Measurements from ENCODE around the gene ASTN2. TPM values are rescaled to one million over a fixed set of nuclear protein-coding genes. Genes with fewer than 3 reads are reported as not detected.

ASTN2 gene
- total and polyA plus RNA-seq, 4 donors: 0.57 to 2.9 (median 1.4) TPM

GRCh38 chr9:117074784-117075520 is 339.9 kb downstream of the ASTN2 start:
- no peak for TF ChIP-seq SP1 (IDR thresholded peaks at IDR 0.05)
- TF ChIP-seq RXRA (IDR thresholded peaks at IDR 0.05): no peak
- TF ChIP-seq REST (IDR thresholded peaks at IDR 0.05): no peak
- TF ChIP-seq JUND (IDR thresholded peaks at IDR 0.05): no peak
- TF ChIP-seq NR2F2 (IDR thresholded peaks at IDR 0.05): no peak
- TF ChIP-seq HNF4A (conservative IDR thresholded peaks at IDR 0.05): no peak
- no peak for TF ChIP-seq ATF3 (IDR thresholded peaks at IDR 0.05)
- no peak for TF ChIP-seq EGR1 (IDR thresholded peaks at IDR 0.05; ENCODE audit: low read depth in 2 of 2)
- TF ChIP-seq FOXA1 (IDR thresholded peaks at IDR 0.05): no peak
- no peak for TF ChIP-seq ZBTB33 (IDR thresholded peaks at IDR 0.05)
- TF ChIP-seq MAX (IDR thresholded peaks at IDR 0.05): no peak
- TF ChIP-seq RAD21 (IDR thresholded peaks at IDR 0.05): no peak
- no peak for TF ChIP-seq GABPA (IDR thresholded peaks at IDR 0.05 in 1 of 2, conservative IDR thresholded peaks at IDR 0.05 in 1 of 2)
- TF ChIP-seq FOXA2 (IDR thresholded peaks at IDR 0.05): no peak
- no peak for TF ChIP-seq TAF1 (conservative IDR thresholded peaks at IDR 0.05)
- Histone ChIP-seq H3K9me3 (ENCODE audit: control insufficient read depth in 4 of 4, low read length in 3 of 4) (no peaks in the 10 kb centered on the region), H3K27ac (ENCODE audit: low read depth in 1 of 2, low read length in 2 of 2) (no peak overlapping the region), H3K27me3 (ENCODE audit: control insufficient read depth in 4 of 4, insufficient read depth in 4 of 4, low read length in 3 of 4) (no peaks in the 10 kb centered on the region), H3K4me3 (ENCODE audit: low read depth in 1 of 3, low read length in 3 of 3) (no peak overlapping the region), H3K36me3 (ENCODE audit: control insufficient read depth in 4 of 4, insufficient read depth in 3 of 4, low read depth in 1 of 4, low read length in 3 of 4) (no peaks in the 10 kb centered on the region), H3K9ac (ENCODE audit: low read depth in 1 of 2, low read length in 2 of 2) (no peak overlapping the region), H3K4me1 (ENCODE audit: control insufficient read depth in 4 of 4, insufficient read depth in 4 of 4, low read length in 3 of 4) (no peaks in the 10 kb centered on the region)
- no peak for DNase-seq (ENCODE audit: low spot score)
- 66% methylated on average over 7 of the region's 7 CpGs for WGBS

GRCh38 chr9:117074342-117074662 is 340.6 kb downstream of the ASTN2 start:
- H3K9ac ChIP-seq (ENCODE audit: low read depth in 1 of 2, low read length in 2 of 2): no peak overlapping the region
- no peaks in the 10 kb centered on the region for H3K4me1 ChIP-seq (ENCODE audit: control insufficient read depth in 4 of 4, insufficient read depth in 4 of 4, low read length in 3 of 4)
- H3K27ac ChIP-seq (ENCODE audit: low read depth in 1 of 2, low read length in 2 of 2): no peak overlapping the region
- no peaks in the 10 kb centered on the region for H3K36me3 ChIP-seq (ENCODE audit: control insufficient read depth in 4 of 4, insufficient read depth in 3 of 4, low read depth in 1 of 4, low read length in 3 of 4)
- 87% methylated on average over 3 of the region's 3 CpGs for WGBS
- no peak overlapping the region for H3K4me3 ChIP-seq (ENCODE audit: low read depth in 1 of 3, low read length in 3 of 3)
- no peaks in the 10 kb centered on the region for H3K27me3 ChIP-seq (ENCODE audit: control insufficient read depth in 4 of 4, insufficient read depth in 4 of 4, low read length in 3 of 4)
- TF ChIP-seq SP1 (IDR thresholded peaks at IDR 0.05) (no peak), ATF3 (IDR thresholded peaks at IDR 0.05) (no peak), RAD21 (IDR thresholded peaks at IDR 0.05) (no peak), TAF1 (conservative IDR thresholded peaks at IDR 0.05) (no peak), MAX (IDR thresholded peaks at IDR 0.05) (no peak), FOXA1 (IDR thresholded peaks at IDR 0.05) (no peak)
- H3K9me3 ChIP-seq (ENCODE audit: control insufficient read depth in 4 of 4, low read length in 3 of 4): no peaks in the 10 kb centered on the region
- DNase-seq (ENCODE audit: low spot score): no peak

Data from liver (tissue), 9 donors.